OCI-LY7 (cell line): Measurements from ENCODE around the gene MSLN.
"Not testable (repeated sequence)": the region's sequence is repeated elsewhere in the genome, so short reads cannot be mapped to it uniquely, and the experiment has no call there.

Experiments
- CTCF ChIP-seq: fragments of 200-600 bp; sonication (generic); conservative IDR thresholded peaks from 2 replicates; pipeline ENCODE4 v1.5.1; 2014; ENCODE audit warnings: mild to moderate bottlenecking, antibody characterized with exemption, low read length, moderate library complexity, mixed read lengths
- EZH2phosphoT487 ChIP-seq: fragments of 200-600 bp; sonication (generic); IDR thresholded peaks from 2 replicates; pipeline ENCODE4 v1.6.1; 2018; ENCODE audit warnings: low read depth, borderline replicate concordance, mild to moderate bottlenecking, mixed run types, antibody characterized with exemption, low read length, moderate library complexity, mixed read lengths

DNA sequence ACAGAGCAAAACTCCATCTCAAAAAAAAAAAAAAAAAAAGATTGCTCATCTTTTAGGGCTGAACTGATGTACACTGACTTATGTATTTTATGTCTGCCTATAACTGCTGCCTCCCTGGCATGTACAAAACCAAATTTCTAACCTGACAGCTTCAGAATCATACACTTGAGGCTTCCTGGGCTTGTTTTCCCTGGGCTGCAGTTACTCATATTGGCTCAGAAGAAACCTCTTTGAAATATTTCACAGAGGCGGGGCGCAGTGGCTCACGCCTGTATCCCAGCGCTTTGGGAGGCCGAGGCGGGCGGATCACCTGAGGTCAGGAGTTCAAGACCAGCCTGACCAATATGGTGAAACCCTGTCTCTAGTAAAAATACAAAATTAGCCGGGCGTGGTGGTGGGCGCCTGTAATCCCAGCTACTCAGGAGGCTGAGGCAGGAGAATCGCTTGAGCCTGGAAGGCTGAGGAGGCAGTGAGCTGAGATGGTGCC lies 6.4 kb upstream of the MSLN start:
- TF ChIP-seq CTCF, EZH2phosphoT487: not testable (repeated sequence)
